Right lobe of liver (tissue), 6 donors: ENCODE results near the gene RPGRIP1L. TPM values are rescaled to one million over a fixed set of nuclear protein-coding genes. Genes with fewer than 3 reads are reported as not detected.

Experiments used
- ATAC-seq, 4 donors: fragments of 200-7000 bp; cut with Tn5 transposase; one replicate each; pipeline ENCODE4 v1.9.1; 2020; ENCODE audit warnings: mild to moderate bottlenecking in 4 of 4, moderate library complexity in 4 of 4
- DNase-seq, 3 donors: peaks; one replicate each; pipeline ENCODE4 v3.0.0-alpha.2; 2020
- H3K27ac ChIP-seq, 3 donors: fragments of 200-600 bp; one replicate each; pipeline ENCODE4 v1.8.0; 2022
- H3K27me3 ChIP-seq, 2 donors: fragments of 200-600 bp; one replicate each; pipeline ENCODE4 v1.8.0; 2022
- H3K36me3 ChIP-seq, 4 donors: fragments of 200-600 bp; sonication (generic) in 1 of 4; one replicate each; pipeline versions ENCODE4 v1.5.1 to v1.8.0; 2017 to 2022; ENCODE audit warnings: control low read depth in 1 of 4
- H3K4me1 ChIP-seq, 4 donors: fragments of 200-600 bp; sonication (generic) in 1 of 4; one replicate each; pipeline versions ENCODE4 v1.5.1 to v1.8.0; 2017 to 2022; ENCODE audit warnings: control low read depth in 1 of 4
- H3K4me3 ChIP-seq, 3 donors: fragments of 200-600 bp; one replicate each; pipeline ENCODE4 v1.8.0; 2022
- H3K9me3 ChIP-seq, 4 donors: fragments of 200-600 bp; sonication (generic) in 1 of 4; one replicate each; pipeline versions ENCODE4 v1.5.1 to v1.8.0; 2017 to 2022; ENCODE audit warnings: control low read depth in 1 of 4
- POLR2A ChIP-seq: fragments of 450-650 bp; IDR thresholded peaks from one replicate; pipeline ENCODE4 v1.6.1; 2017; ENCODE audit warnings: antibody characterized with exemption, mild to moderate bottlenecking
- WGBS: methylation state at CpG from one replicate; pipeline ENCODE4 v1.1.6; 2018; ENCODE audit warnings: low coverage, low lambda C conversion rate; ENCODE audit not compliant: insufficient coverage; ENCODE audit errors: missing lambda C conversion rate; 5-methylcytosine and 5-hydroxymethylcytosine counted together
- intact Hi-C, 2 donors: fragments of 100-400 bp; cut with DNase I; formaldehyde crosslinking; loops; one replicate each; pipeline versions ENCODE4 v1.11.2 to v1.14.1; 2022
- total RNA-seq, 6 experiments: library from RNA; depleted of rRNA in 2 of 6; stranded (reverse); fragments of >200 nt in 2 of 6; fragmentation: NEBNext Ultra II Directional in 3 of 6; extraction: Animal tissue kit (Norgen Biotek cat#: 25700) in 3 of 6; gene quantifications; one replicate each; pipeline versions ENCODE4 v1.1.0 to v1.2.4, GENCODE V29; 2016 to 2023
- TF ChIP-seq, protein P1 (sequence below), 4 donors: fragments of 200-600 bp in 3 of 4; fragments of 450-650 bp in 1 of 4; IDR thresholded peaks; one replicate each; pipeline versions ENCODE4 v1.5.1 to v1.8.0; 2016 to 2022; ENCODE audit warnings: antibody characterized with exemption in 4 of 4, mild to moderate bottlenecking in 2 of 4
- donor health status: DM: no; HTN: yes; CAD: no.
- donor health status: DM: no; HTN: no; CAD: no.
- donor health status: DM: no; HTN: no; CAD: no.
- donor health status: DM: no; HTN: yes; CAD: no.
- donor health status: DM: no; HTN: yes; CAD: no.

RPGRIP1L gene
- total RNA-seq, 6 experiments from 2014 or later, result 0.86 to 2.0 (median 1.3) TPM

- Histone ChIP-seq H3K4me1 (no peaks in the 10 kb centered on the region), H3K9me3 (no peaks in the 10 kb centered on the region), H3K4me3 (no peak overlapping the region), H3K36me3 (no peaks in the 10 kb centered on the region), H3K27me3 (no peaks in the 10 kb centered on the region), H3K27ac (no peak overlapping the region)
- 49% methylated on average over 3 of the region's 5 CpGs for WGBS
- DNase-seq (no peak), ATAC-seq (peak in 1 of 4 donors; percentile 28)
- intact Hi-C loops, result no loop called here
- no peak for TF ChIP-seq POLR2A
- TF ChIP-seq, protein P1, sequence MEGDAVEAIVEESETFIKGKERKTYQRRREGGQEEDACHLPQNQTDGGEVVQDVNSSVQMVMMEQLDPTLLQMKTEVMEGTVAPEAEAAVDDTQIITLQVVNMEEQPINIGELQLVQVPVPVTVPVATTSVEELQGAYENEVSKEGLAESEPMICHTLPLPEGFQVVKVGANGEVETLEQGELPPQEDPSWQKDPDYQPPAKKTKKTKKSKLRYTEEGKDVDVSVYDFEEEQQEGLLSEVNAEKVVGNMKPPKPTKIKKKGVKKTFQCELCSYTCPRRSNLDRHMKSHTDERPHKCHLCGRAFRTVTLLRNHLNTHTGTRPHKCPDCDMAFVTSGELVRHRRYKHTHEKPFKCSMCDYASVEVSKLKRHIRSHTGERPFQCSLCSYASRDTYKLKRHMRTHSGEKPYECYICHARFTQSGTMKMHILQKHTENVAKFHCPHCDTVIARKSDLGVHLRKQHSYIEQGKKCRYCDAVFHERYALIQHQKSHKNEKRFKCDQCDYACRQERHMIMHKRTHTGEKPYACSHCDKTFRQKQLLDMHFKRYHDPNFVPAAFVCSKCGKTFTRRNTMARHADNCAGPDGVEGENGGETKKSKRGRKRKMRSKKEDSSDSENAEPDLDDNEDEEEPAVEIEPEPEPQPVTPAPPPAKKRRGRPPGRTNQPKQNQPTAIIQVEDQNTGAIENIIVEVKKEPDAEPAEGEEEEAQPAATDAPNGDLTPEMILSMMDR (IDR thresholded peaks at IDR 0.05), result no peak
Observed at GRCh38 chr16:53566552-53567245, 137.0 kb downstream of the RPGRIP1L start.

- Histone ChIP-seq H3K9me3 (no peaks in the 10 kb centered on the region), H3K4me1 (no peaks in the 10 kb centered on the region), H3K36me3 (no peaks in the 10 kb centered on the region), H3K27me3 (no peaks in the 10 kb centered on the region), H3K4me3 (no peak overlapping the region), H3K27ac (no peak overlapping the region)
- intact Hi-C loops, result no loop called here
- WGBS, result 68% methylated on average over 6 of the region's 8 CpGs
- no peak for DNase-seq
- no peak for TF ChIP-seq POLR2A
- TF ChIP-seq, protein P1 (IDR thresholded peaks at IDR 0.05), result no peak
- no peak for ATAC-seq
Observed at GRCh38 chr16:53565296-53565863, 138.3 kb downstream of the RPGRIP1L start.

DNA sequence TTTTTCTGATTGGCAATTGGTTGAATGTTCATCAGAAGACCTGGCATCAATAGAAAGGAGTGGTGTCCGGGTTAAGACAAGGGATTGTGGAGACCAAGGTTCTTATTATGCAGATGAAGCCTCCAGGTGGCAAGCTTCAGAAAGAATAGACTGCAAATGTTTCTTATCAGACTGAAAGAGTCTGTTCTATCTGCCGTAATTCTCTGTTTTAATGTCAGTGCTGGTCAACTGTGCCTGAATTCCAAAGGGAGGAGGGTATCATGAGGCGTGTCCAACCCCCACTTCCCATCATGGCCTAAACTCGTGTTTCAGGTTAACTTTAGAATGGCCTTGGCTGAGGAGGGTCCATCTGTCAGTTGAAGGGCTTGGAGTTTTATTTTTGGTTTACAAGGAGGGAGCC, 140.2 kb downstream of the RPGRIP1L start:
- intact Hi-C loops, result no loop called here
- ATAC-seq (no peak), DNase-seq (no peak)
- no peaks in the 10 kb centered on the region for H3K27me3 ChIP-seq
- TF ChIP-seq, protein P1 (IDR thresholded peaks at IDR 0.05), result no peak
- no peak for TF ChIP-seq POLR2A
- H3K27ac ChIP-seq, result no peak overlapping the region
- 97% methylated on average over 3 of the region's 4 CpGs for WGBS
- H3K36me3 ChIP-seq, result no peaks in the 10 kb centered on the region
- H3K4me1 ChIP-seq, result no peaks in the 10 kb centered on the region
- H3K9me3 ChIP-seq, result no peaks in the 10 kb centered on the region
- H3K4me3 ChIP-seq, result no peak overlapping the region

DNA sequence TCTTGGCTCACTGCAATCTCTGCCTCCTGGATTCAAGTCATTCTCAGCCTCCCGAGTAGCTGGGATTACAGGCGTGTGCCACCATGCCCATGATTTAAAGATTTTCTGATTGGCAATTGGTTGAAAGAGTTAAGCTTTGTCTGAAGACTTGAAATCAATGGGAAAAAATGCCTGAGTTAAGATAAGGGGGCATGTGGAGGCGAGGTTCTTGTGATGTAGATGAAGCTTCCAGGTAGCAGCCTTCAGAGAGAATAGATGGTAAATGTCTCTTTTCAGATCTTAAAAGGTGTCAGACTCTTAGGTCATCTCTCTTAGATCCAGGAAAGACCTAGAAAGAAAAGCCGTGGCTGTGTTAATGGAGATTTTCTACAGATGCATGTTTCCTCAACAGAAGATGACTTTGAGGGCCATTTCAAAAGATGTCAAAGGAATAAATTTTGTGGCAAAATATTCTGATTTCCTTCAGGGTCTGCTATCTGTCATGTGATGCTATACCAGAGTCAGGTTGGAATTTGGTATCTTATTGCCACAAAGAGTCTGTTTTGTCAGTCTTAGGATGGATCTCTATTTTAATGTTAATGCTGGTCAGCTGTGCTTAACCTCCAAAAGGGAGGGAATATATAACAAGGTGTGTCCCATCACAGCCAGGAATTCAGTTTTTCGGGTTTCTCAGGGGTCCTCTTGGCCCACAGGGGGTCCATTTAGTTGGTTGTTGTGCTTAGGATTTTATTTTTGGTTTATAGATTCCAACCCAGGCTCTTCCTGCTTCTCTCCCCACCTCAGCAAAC, 142.4 kb downstream of the RPGRIP1L start:
- no peak for ATAC-seq
- no peak overlapping the region for H3K4me3 ChIP-seq
- H3K27me3 ChIP-seq, result no peaks in the 10 kb centered on the region
- no peaks in the 10 kb centered on the region for H3K9me3 ChIP-seq
- no peak overlapping the region for H3K27ac ChIP-seq
- intact Hi-C loops, result no loop called here
- DNase-seq, result no peak
- no peaks in the 10 kb centered on the region for H3K4me1 ChIP-seq
- TF ChIP-seq, protein P1 (IDR thresholded peaks at IDR 0.05), result no peak
- TF ChIP-seq POLR2A, result no peak
- no peaks in the 10 kb centered on the region for H3K36me3 ChIP-seq
- 78% methylated on average over 5 of the region's 5 CpGs for WGBS
